ENCODE results near the gene FLRT1.

DNA sequence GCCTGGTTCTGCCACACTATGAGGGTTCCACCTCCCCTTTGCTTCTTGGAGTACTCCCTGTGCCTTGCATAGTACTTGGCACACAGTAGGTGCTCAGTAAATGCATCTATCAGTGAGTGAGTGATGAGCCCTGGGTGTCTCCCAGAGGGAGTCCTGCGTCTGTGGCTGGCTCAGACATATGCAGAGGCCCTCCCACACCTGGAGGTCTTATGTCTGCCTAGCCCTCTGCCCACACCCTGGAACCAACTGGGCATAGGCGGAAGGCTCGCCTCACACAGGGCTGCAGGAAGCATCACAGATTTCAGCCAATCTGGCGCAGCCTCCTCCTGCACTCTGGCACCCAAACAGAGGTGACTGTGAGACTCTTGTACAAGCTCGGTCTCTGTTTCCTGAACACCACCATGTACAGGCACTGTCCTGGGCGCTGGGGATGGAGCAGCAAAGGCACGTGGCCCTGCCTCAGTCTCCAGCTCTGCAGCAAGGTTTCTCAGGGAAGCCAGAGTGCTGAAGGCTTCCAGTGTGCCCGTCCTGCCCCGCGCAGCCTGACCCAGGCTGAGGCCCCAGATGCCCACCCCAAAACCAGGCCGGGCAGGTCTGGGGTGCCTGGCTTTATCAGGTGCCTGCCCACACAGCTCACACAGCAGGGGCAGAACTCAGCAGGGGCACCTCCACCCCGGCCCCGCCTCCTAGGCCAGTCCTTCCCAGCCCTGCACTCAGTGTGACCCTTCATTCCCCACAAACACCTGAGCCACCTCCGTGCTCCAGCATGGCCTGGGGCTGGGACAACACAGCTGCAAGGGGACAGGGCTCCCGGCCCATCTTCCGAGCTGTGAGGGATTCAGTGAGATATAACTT lies 26.7 kb downstream of the FLRT1 start:
- TF ChIP-seq POLR2A (IDR thresholded peaks at IDR 0.05; ENCODE audit: low read depth, low read length) (no peak), TAF1 (IDR thresholded peaks at IDR 0.05; ENCODE audit: borderline replicate concordance, low read depth, low read length) (no peak), POLR2AphosphoS5 (IDR thresholded peaks at IDR 0.05; ENCODE audit: low read depth, low read length) (no peak)
